BE2C (cell line): ENCODE measurements around the gene XRCC5.

Source experiments
- DNase-seq: peaks from one replicate; pipeline ENCODE4 v3.0.0-alpha.2; 2020
- H3K27me3 ChIP-seq: fragments of 250-450 bp; sonication (Bioruptor Pico); 2 replicates; pipeline ENCODE4 v1.5.1; 2020; ENCODE audit warnings: mild to moderate bottlenecking
- H3K36me3 ChIP-seq: fragments of 250-450 bp; sonication (Bioruptor Pico); 2 replicates; pipeline ENCODE4 v1.5.1; 2020; ENCODE audit warnings: mild to moderate bottlenecking
- H3K4me1 ChIP-seq: fragments of 250-450 bp; sonication (Bioruptor Pico); 2 replicates; pipeline ENCODE4 v1.5.1; 2020
- H3K4me3 ChIP-seq: 2 replicates; pipeline ENCODE4 v1.5.1; 2011; ENCODE audit warnings: low read depth, low read length
- H3K9me3 ChIP-seq: fragments of 250-450 bp; sonication (Bioruptor Pico); 2 replicates; pipeline ENCODE4 v1.5.1; 2020
- CTCF ChIP-seq: IDR thresholded peaks from 2 replicates; pipeline ENCODE4 v1.5.1; 2012; ENCODE audit warnings: mild to moderate bottlenecking, low read depth, low read length

Gene XRCC5

DNA sequence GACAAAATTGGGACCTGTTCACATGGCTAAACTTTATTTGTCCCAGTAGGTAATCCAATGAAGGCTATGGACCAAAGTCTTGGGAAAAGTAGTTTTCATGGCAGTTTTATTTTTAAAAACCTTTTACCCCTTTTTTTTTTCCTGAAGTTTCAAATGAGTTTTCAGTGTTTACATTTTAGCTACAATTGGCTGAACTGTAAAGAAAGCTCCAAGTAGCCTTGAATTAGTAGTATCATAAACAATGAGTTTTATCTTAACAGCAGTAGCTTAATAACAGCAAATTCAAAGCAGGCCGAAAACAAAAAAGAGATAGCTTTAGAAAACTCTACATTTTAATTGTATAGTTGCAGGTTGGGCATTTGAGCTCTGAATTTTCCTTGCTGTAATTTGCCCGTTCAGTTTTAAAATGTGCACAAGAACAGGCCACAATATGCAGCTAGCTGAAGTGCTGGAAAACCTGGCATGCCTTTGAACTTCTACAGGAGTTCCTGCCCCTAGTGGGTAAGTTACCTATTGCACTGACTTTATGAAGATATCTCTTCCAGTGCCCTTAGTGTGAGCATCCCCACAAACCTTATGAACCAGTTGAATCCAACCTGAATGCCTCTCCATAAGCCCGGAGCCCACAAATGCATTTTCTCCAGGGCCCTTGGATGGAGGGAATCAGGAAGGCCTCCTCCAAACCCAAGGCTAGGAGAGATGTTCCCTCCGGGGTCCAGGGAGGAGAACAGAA, 106.7 kb downstream of the XRCC5 start:
- Histone ChIP-seq H3K36me3 (no peaks in the 10 kb centered on the region; the same call in none of the 2 replicates), H3K9me3 (no peaks in the 10 kb centered on the region), H3K4me1 (peaks cover 36% of the 10 kb centered on the region), H3K4me3 (no peak overlapping the region), H3K27me3 (no peaks in the 10 kb centered on the region)
- peak; percentile 69 for TF ChIP-seq CTCF
- DNase-seq, result peak; percentile 40

GRCh38 chr2:216216951-216217903, 108.1 kb downstream of the XRCC5 start:
- Histone ChIP-seq H3K9me3 (no peaks in the 10 kb centered on the region), H3K27me3 (no peaks in the 10 kb centered on the region), H3K4me1 (peaks cover 40% of the 10 kb centered on the region), H3K4me3 (no peak overlapping the region), H3K36me3 (no peaks in the 10 kb centered on the region)
- 0 out of 2 replicates have a peak, but pooled peaks have one; percentile 1 for TF ChIP-seq CTCF
- DNase-seq, result peak; percentile 49

DNA sequence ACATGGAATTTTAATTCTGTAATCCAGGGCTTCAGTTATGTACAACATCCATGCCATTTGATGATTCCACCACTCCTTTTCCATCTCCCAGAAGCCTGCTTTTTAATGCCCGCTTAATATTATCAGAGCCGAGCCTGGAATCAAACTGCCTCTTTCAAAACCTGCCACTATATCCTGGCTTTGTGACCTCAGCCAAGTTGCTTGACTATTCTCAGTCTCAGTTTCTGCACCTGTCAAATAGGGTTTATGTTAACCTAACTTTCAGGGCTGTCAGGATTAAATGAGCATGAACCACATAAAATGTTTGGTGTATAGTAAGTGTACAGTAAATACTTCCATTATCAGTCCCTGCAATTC, 108.7 kb downstream of the XRCC5 start:
- DNase-seq, result no peak
- H3K9me3 ChIP-seq, result no peaks in the 10 kb centered on the region
- H3K4me3 ChIP-seq, result no peak overlapping the region
- no peak for TF ChIP-seq CTCF
- peaks cover 40% of the 10 kb centered on the region for H3K4me1 ChIP-seq
- H3K27me3 ChIP-seq, result no peaks in the 10 kb centered on the region
- H3K36me3 ChIP-seq, result no peaks in the 10 kb centered on the region

- Histone ChIP-seq H3K4me1 (peaks cover 40% of the 10 kb centered on the region), H3K9me3 (no peaks in the 10 kb centered on the region), H3K4me3 (no peak overlapping the region), H3K36me3 (no peaks in the 10 kb centered on the region), H3K27me3 (no peaks in the 10 kb centered on the region)
- DNase-seq, result no peak
- TF ChIP-seq CTCF, result no peak
Observed at GRCh38 chr2:216219861-216220260, 110.7 kb downstream of the XRCC5 start.

DNA sequence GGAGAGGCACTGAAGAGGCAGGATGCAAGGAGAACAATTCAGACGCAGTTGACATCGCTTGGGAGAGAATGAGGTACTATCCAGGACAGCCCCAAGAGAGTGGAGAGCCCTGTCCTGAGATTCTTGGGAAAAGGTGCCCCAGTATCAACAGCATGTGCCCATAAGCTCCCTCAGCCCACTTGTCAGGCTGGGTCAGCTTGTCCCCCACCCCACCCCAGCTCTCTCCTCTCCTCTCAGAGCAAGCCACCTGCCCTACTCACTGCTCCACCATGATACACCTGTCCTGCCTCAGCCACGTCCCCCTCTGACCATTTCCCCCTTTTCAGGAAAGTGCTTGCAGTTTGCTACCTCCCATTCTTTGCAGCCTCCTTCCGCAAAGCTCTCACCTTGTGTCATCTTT, 111.8 kb downstream of the XRCC5 start:
- Histone ChIP-seq H3K36me3 (no peaks in the 10 kb centered on the region), H3K4me3 (no peak overlapping the region), H3K27me3 (no peaks in the 10 kb centered on the region), H3K9me3 (no peaks in the 10 kb centered on the region), H3K4me1 (peaks cover 40% of the 10 kb centered on the region)
- TF ChIP-seq CTCF, result no peak
- no peak for DNase-seq
